IgD-negative memory B cell (primary cell): ENCODE data around the gene PAX2. TPM values are rescaled to one million over a fixed set of nuclear protein-coding genes. Genes with fewer than 3 reads are reported as not detected.

Experiments used
- H3K27ac Mint-ChIP-seq, 3 donors: one replicate each; pipeline ENCODE4 v1.8.0; 2020 to 2022; ENCODE audit warnings: mild to moderate bottlenecking in 3 of 3, mixed read lengths in 3 of 3, moderate library complexity in 1 of 3
- H3K27me3 Mint-ChIP-seq: one replicate; pipeline ENCODE4 v1.8.0; 2021; ENCODE audit warnings: mixed read lengths
- H3K36me3 Mint-ChIP-seq: one replicate; pipeline ENCODE4 v1.8.0; 2020; ENCODE audit warnings: mild to moderate bottlenecking, mixed read lengths
- H3K4me1 Mint-ChIP-seq, 3 donors: one replicate each; pipeline ENCODE4 v1.8.0; 2020 to 2022; ENCODE audit warnings: mixed read lengths in 3 of 3, mild to moderate bottlenecking in 1 of 3
- H3K4me3 Mint-ChIP-seq, 4 donors: one replicate each; pipeline ENCODE4 v1.8.0; 2020 to 2022; ENCODE audit warnings: mild to moderate bottlenecking in 4 of 4, mixed read lengths in 4 of 4, moderate library complexity in 3 of 4
- H3K9me3 Mint-ChIP-seq, 3 donors: one replicate each; pipeline ENCODE4 v1.8.0; 2020 to 2021; ENCODE audit warnings: mixed read lengths in 3 of 3, mild to moderate bottlenecking in 1 of 3
- polyA plus RNA-seq: library from polyadenylated mRNA; unstranded; fragments of 300-500 nt; fragmentation: Illumina TruSeq; gene quantifications from one replicate; pipeline ENCODE4 v1.2.3, GENCODE V29; 2021

PAX2 gene
- polyA plus RNA-seq, 1 donor from 2014 or later = not detected

- Mint-ChIP-seq H3K27me3 (peaks cover 53% of the 10 kb centered on the region), H3K27ac (no peak overlapping the region), H3K4me1 (peaks cover 0 to 5% (median 2%) of the 10 kb centered on the region in 3 donors), H3K4me3 (peak overlapping the region in 3 of 4 donors; percentile 44 to 85 (median 77)), H3K9me3 (no peaks in the 10 kb centered on the region), H3K36me3 (peaks cover 2% of the 10 kb centered on the region)
Observed at GRCh38 chr10:100715445-100716385, 29.7 kb upstream of the PAX2 start.

GRCh38 chr10:100717166-100717565 is 28.2 kb upstream of the PAX2 start:
- Mint-ChIP-seq H3K36me3 (peaks cover 2% of the 10 kb centered on the region), H3K27me3 (peaks cover 48% of the 10 kb centered on the region), H3K4me1 (peaks cover 0 to 5% (median 2%) of the 10 kb centered on the region in 3 donors), H3K4me3 (no peak overlapping the region), H3K9me3 (no peaks in the 10 kb centered on the region), H3K27ac (no peak overlapping the region)

- H3K27ac Mint-ChIP-seq = no peak overlapping the region
- H3K4me1 Mint-ChIP-seq = peaks cover 0 to 5% (median 4%) of the 10 kb centered on the region in 3 donors
- peaks cover 2% of the 10 kb centered on the region for H3K36me3 Mint-ChIP-seq
- H3K4me3 Mint-ChIP-seq = no peak overlapping the region
- H3K27me3 Mint-ChIP-seq = peaks cover 45% of the 10 kb centered on the region
- no peaks in the 10 kb centered on the region for H3K9me3 Mint-ChIP-seq
Observed at GRCh38 chr10:100718197-100718742, 27.1 kb upstream of the PAX2 start.

GRCh38 chr10:100723180-100723579 is 22.2 kb upstream of the PAX2 start:
- Mint-ChIP-seq H3K27me3 (peaks cover 54% of the 10 kb centered on the region), H3K4me1 (peaks cover 0 to 4% (median 0%) of the 10 kb centered on the region in 3 donors), H3K9me3 (no peaks in the 10 kb centered on the region), H3K4me3 (no peak overlapping the region), H3K27ac (no peak overlapping the region), H3K36me3 (peaks cover 2% of the 10 kb centered on the region)

GRCh38 chr10:100723770-100724530 is 21.4 kb upstream of the PAX2 start:
- no peak overlapping the region for H3K27ac Mint-ChIP-seq
- H3K9me3 Mint-ChIP-seq = peaks cover 0 to 3% (median 0%) of the 10 kb centered on the region in 3 donors
- peak overlapping the region in 1 of 4 donors; percentile 66 for H3K4me3 Mint-ChIP-seq
- peaks cover 61% of the 10 kb centered on the region for H3K27me3 Mint-ChIP-seq
- peaks cover 0 to 4% (median 4%) of the 10 kb centered on the region in 3 donors for H3K4me1 Mint-ChIP-seq
- no peaks in the 10 kb centered on the region for H3K36me3 Mint-ChIP-seq

- Mint-ChIP-seq H3K36me3 (no peaks in the 10 kb centered on the region), H3K4me3 (no peak overlapping the region), H3K4me1 (peaks cover 0 to 5% (median 4%) of the 10 kb centered on the region in 3 donors), H3K9me3 (peaks cover 0 to 3% (median 0%) of the 10 kb centered on the region in 3 donors), H3K27ac (no peak overlapping the region), H3K27me3 (peaks cover 65% of the 10 kb centered on the region)
Observed at GRCh38 chr10:100724531-100725027, 20.8 kb upstream of the PAX2 start.

GRCh38 chr10:100725071-100725471 is 20.3 kb upstream of the PAX2 start:
- no peaks in the 10 kb centered on the region for H3K36me3 Mint-ChIP-seq
- peaks cover 0 to 3% (median 0%) of the 10 kb centered on the region in 3 donors for H3K9me3 Mint-ChIP-seq
- H3K4me3 Mint-ChIP-seq = no peak overlapping the region
- peaks cover 0 to 6% (median 5%) of the 10 kb centered on the region in 3 donors for H3K4me1 Mint-ChIP-seq
- peaks cover 63% of the 10 kb centered on the region for H3K27me3 Mint-ChIP-seq
- no peak overlapping the region for H3K27ac Mint-ChIP-seq

- H3K36me3 Mint-ChIP-seq = no peaks in the 10 kb centered on the region
- H3K27me3 Mint-ChIP-seq = peaks cover 70% of the 10 kb centered on the region
- H3K4me1 Mint-ChIP-seq = peaks cover 0 to 9% (median 7%) of the 10 kb centered on the region in 3 donors
- H3K27ac Mint-ChIP-seq = no peak overlapping the region
- no peak overlapping the region for H3K4me3 Mint-ChIP-seq
- H3K9me3 Mint-ChIP-seq = peaks cover 0 to 3% (median 0%) of the 10 kb centered on the region in 3 donors
Observed at GRCh38 chr10:100725869-100726426, 19.4 kb upstream of the PAX2 start.

GRCh38 chr10:100727808-100728207 is 17.6 kb upstream of the PAX2 start:
- no peak overlapping the region for H3K4me3 Mint-ChIP-seq
- peaks cover 0 to 14% (median 13%) of the 10 kb centered on the region in 3 donors for H3K4me1 Mint-ChIP-seq
- H3K9me3 Mint-ChIP-seq = peaks cover 0 to 7% (median 0%) of the 10 kb centered on the region in 3 donors
- H3K27ac Mint-ChIP-seq = no peak overlapping the region
- H3K36me3 Mint-ChIP-seq = no peaks in the 10 kb centered on the region
- peaks cover 69% of the 10 kb centered on the region for H3K27me3 Mint-ChIP-seq

GRCh38 chr10:100728928-100729861 is 16.2 kb upstream of the PAX2 start:
- H3K36me3 Mint-ChIP-seq = no peaks in the 10 kb centered on the region
- peak overlapping the region; percentile 13 to 83 (median 68) for H3K4me3 Mint-ChIP-seq
- no peak overlapping the region for H3K27ac Mint-ChIP-seq
- H3K9me3 Mint-ChIP-seq = peaks cover 0 to 7% (median 0%) of the 10 kb centered on the region in 3 donors
- peaks cover 67% of the 10 kb centered on the region for H3K27me3 Mint-ChIP-seq
- peaks cover 0 to 14% (median 9%) of the 10 kb centered on the region in 3 donors for H3K4me1 Mint-ChIP-seq

- Mint-ChIP-seq H3K4me3 (peak overlapping the region; percentile 9 to 86 (median 57)), H3K4me1 (peaks cover 0 to 16% (median 9%) of the 10 kb centered on the region in 3 donors), H3K36me3 (peaks cover 1% of the 10 kb centered on the region), H3K9me3 (peaks cover 0 to 7% (median 0%) of the 10 kb centered on the region in 3 donors), H3K27me3 (peaks cover 76% of the 10 kb centered on the region), H3K27ac (no peak overlapping the region)
Observed at GRCh38 chr10:100729862-100730724, 15.3 kb upstream of the PAX2 start.

- peaks cover 0 to 17% (median 9%) of the 10 kb centered on the region in 3 donors for H3K4me1 Mint-ChIP-seq
- H3K27me3 Mint-ChIP-seq = peaks cover 78% of the 10 kb centered on the region
- H3K27ac Mint-ChIP-seq = peak overlapping the region in 1 of 3 donors; percentile 22
- peaks cover 0 to 7% (median 0%) of the 10 kb centered on the region in 3 donors for H3K9me3 Mint-ChIP-seq
- H3K36me3 Mint-ChIP-seq = peaks cover 1% of the 10 kb centered on the region
- peak overlapping the region; percentile 49 to 90 (median 76) for H3K4me3 Mint-ChIP-seq
Observed at GRCh38 chr10:100730725-100731406, 14.5 kb upstream of the PAX2 start.
